HepG2 (cell line): Measurements from ENCODE around the gene IGF2BP1. TPM values are rescaled to one million over a fixed set of nuclear protein-coding genes. Genes with fewer than 3 reads are reported as not detected.
A peak's percentile ranks its signal among the peaks of the same experiment; 100 is the strongest.

Experiments
- EED ChIP-seq: sonication (generic); formaldehyde crosslinking; IDR thresholded peaks from 2 replicates; pipeline ENCODE4 v1.5.0; 2020; ENCODE audit warnings: mild to moderate bottlenecking, missing genetic modification reagents
- GZF1 ChIP-seq: sonication (generic); formaldehyde crosslinking; IDR thresholded peaks from 2 replicates; pipeline ENCODE4 v1.5.1; 2020; ENCODE audit warnings: mild to moderate bottlenecking, missing genetic modification reagents
- HDAC2 ChIP-seq: sonication (generic); formaldehyde crosslinking; IDR thresholded peaks from 2 replicates; pipeline ENCODE4 v1.4.0; 2020; ENCODE audit warnings: missing genetic modification reagents
- KMT2A ChIP-seq: sonication (generic); formaldehyde crosslinking; IDR thresholded peaks from 2 replicates; pipeline ENCODE4 v1.4.0; 2020; ENCODE audit warnings: missing genetic modification reagents
- LCORL ChIP-seq, 2 experiments: fragments of 450-650 bp in 1 of 2; sonication (generic) in 1 of 2; formaldehyde crosslinking in 1 of 2; IDR thresholded peaks; 2 replicates each; pipeline versions ENCODE4 v1.5.0 to v1.6.1; 2017 to 2020; ENCODE audit warnings: antibody characterized with exemption in 1 of 2, missing genetic modification reagents in 1 of 2
- NFKBIZ ChIP-seq: IDR thresholded peaks from 2 replicates; pipeline ENCODE4 v1.6.1; 2018; ENCODE audit warnings: missing genetic modification reagents, missing compliant biosample characterization
- SALL1 ChIP-seq: sonication (generic); formaldehyde crosslinking; IDR thresholded peaks from 2 replicates; pipeline ENCODE4 v1.8.0; 2022; ENCODE audit warnings: mild to moderate bottlenecking, missing genetic modification reagents
- SAP130 ChIP-seq: IDR thresholded peaks from 2 replicates; pipeline ENCODE4 v1.6.1; 2016; ENCODE audit warnings: low read depth
- SIX1 ChIP-seq: sonication (generic); formaldehyde crosslinking; IDR thresholded peaks from 2 replicates; pipeline ENCODE4 v1.4.0; 2020; ENCODE audit warnings: missing genetic modification reagents, borderline replicate concordance
- SP140L ChIP-seq: sonication (generic); formaldehyde crosslinking; IDR thresholded peaks from 2 replicates; pipeline ENCODE4 v1.4.0; 2020; ENCODE audit warnings: missing genetic modification reagents, borderline replicate concordance
- TAF15 ChIP-seq: fragments of 200-400 bp; formaldehyde crosslinking; IDR thresholded peaks from one replicate; pipeline ENCODE4 v1.6.1; 2018; ENCODE audit warnings: mild to moderate bottlenecking, low read depth, low read length; ENCODE audit not compliant: poor library complexity, severe bottlenecking
- TMF1 ChIP-seq: sonication (generic); formaldehyde crosslinking; IDR thresholded peaks from 2 replicates; pipeline ENCODE4 v1.8.1; 2022; ENCODE audit warnings: low read depth, missing genetic modification reagents
- ZBTB21 ChIP-seq: sonication (generic); formaldehyde crosslinking; IDR thresholded peaks from 2 replicates; pipeline ENCODE4 v1.4.0; 2020; ENCODE audit warnings: missing genetic modification reagents
- ZFP41 ChIP-seq: sonication (generic); formaldehyde crosslinking; IDR thresholded peaks from 2 replicates; pipeline ENCODE4 v1.4.0; 2020; ENCODE audit warnings: mild to moderate bottlenecking, missing genetic modification reagents, borderline replicate concordance
- ZNF224 ChIP-seq: sonication (generic); formaldehyde crosslinking; IDR thresholded peaks from 2 replicates; pipeline ENCODE4 v1.5.0; 2020; ENCODE audit warnings: mild to moderate bottlenecking, missing genetic modification reagents
- ZNF329 ChIP-seq: sonication (generic); formaldehyde crosslinking; IDR thresholded peaks from 2 replicates; pipeline ENCODE4 v1.9.0; 2021; ENCODE audit warnings: low read depth, mild to moderate bottlenecking, missing genetic modification reagents
- ZNF549 ChIP-seq: sonication (generic); formaldehyde crosslinking; IDR thresholded peaks from 2 replicates; pipeline ENCODE4 v1.5.0; 2020; ENCODE audit warnings: missing genetic modification reagents
- ZNF782 ChIP-seq: sonication (generic); formaldehyde crosslinking; IDR thresholded peaks from 2 replicates; pipeline ENCODE4 v1.4.0; 2020; ENCODE audit warnings: missing genetic modification reagents, mild to moderate bottlenecking, borderline replicate concordance
- ZNF839 ChIP-seq: sonication (generic); formaldehyde crosslinking; IDR thresholded peaks from 2 replicates; pipeline ENCODE4 v1.4.0; 2020; ENCODE audit warnings: missing genetic modification reagents, mild to moderate bottlenecking, borderline replicate concordance
- polyA plus RNA-seq, 8 experiments: library from polyadenylated mRNA; depleted of rRNA in 3 of 8; stranded (reverse) in 7 of 8; unstranded in 1 of 8; fragments of >200 nt; fragmentation: Illumina TruSeq in 4 of 8; extraction: Trizol in 4 of 8; gene quantifications; 2 replicates each; pipeline versions ENCODE4 v1.2.1 to v1.2.3, GENCODE V29; 2011 to 2016; ENCODE audit warnings: low read depth in 4 of 8, missing spikeins in 1 of 8, mixed read lengths in 1 of 8; ENCODE audit not compliant: insufficient read depth in 1 of 8
- total RNA-seq, 5 experiments: library from RNA; depleted of rRNA; stranded (reverse); fragments of >200 nt; fragmentation: Illumina TruSeq; extraction: Trizol; gene quantifications; 2 replicates each; pipeline ENCODE4 v1.2.3, GENCODE V29; 2016; ENCODE audit warnings: low read depth in 1 of 5
- TF ChIP-seq, protein P1 (sequence below): sonication (generic); formaldehyde crosslinking; IDR thresholded peaks from 2 replicates; pipeline ENCODE4 v1.8.0; 2022; ENCODE audit warnings: missing genetic modification reagents, mild to moderate bottlenecking, borderline replicate concordance
- TF ChIP-seq, protein P2 (sequence below): sonication (generic); formaldehyde crosslinking; conservative IDR thresholded peaks from 2 replicates; pipeline ENCODE4 v1.8.0; 2022; ENCODE audit warnings: mild to moderate bottlenecking, moderate library complexity, missing genetic modification reagents
- TF ChIP-seq, protein P3 (sequence below): sonication (generic); formaldehyde crosslinking; IDR thresholded peaks from 2 replicates; pipeline ENCODE4 v1.4.0; 2020; ENCODE audit warnings: missing genetic modification reagents, borderline replicate concordance
- TF ChIP-seq, protein P4 (sequence below): sonication (generic); formaldehyde crosslinking; IDR thresholded peaks from 2 replicates; pipeline ENCODE4 v1.5.0; 2020; ENCODE audit warnings: missing genetic modification reagents

Gene IGF2BP1
- total and polyA plus RNA-seq, 2 of the 13 experiments (the other 11 are each of a cell fraction or from before 2014, with no cell fraction given): 29.7 to 75.1 TPM

DNA sequence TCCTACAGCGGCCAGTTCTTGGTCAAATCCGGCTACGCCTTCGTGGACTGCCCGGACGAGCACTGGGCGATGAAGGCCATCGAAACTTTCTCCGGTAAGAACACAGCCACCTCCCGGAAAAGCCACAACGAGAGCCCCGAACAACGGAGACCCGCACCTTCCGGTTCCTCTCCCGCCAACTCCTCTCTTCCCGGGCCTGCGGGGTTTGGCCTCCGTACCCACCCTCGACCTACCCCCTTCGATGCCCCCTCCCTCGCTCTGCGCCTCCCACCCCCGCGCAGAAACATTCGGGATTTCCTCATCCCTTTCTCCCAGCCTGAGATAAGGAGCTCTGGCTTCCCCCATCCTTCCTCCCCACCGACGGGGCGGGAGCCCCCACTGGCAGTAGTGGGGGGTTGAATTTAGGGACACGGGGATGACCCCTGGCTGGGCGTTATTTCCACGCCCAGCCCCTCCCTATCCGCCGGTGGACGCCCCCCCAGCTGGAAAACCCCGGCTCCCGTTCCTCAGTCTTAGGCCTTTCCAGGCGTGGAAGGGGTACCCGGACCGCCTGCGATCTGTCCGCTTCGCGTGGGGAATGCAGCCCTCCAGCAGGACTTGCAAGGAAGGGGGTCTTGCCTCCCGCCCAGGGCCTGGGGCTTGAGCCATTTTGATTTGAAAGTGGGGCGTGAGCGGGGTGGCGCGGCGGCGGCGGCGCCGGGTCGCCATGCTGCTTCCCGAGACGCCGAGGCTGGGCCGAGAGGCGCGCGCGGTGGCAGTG, 822 bp downstream of the IGF2BP1 start (continued):
- TF ChIP-seq, protein P1, sequence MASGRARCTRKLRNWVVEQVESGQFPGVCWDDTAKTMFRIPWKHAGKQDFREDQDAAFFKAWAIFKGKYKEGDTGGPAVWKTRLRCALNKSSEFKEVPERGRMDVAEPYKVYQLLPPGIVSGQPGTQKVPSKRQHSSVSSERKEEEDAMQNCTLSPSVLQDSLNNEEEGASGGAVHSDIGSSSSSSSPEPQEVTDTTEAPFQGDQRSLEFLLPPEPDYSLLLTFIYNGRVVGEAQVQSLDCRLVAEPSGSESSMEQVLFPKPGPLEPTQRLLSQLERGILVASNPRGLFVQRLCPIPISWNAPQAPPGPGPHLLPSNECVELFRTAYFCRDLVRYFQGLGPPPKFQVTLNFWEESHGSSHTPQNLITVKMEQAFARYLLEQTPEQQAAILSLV (CRISPR knock-in tag): peak; percentile 15; the same call in 1 of the 2 replicates
- TF ChIP-seq ZBTB21 (CRISPR knock-in tag): no peak
- peak; percentile 75; the same call in 1 of the 2 replicates for TF ChIP-seq EED (CRISPR knock-in tag)
- TF ChIP-seq TAF15: peak; percentile 3
- TF ChIP-seq TMF1 (CRISPR knock-in tag): peak; percentile 75; the same call in 1 of the 2 replicates
- TF ChIP-seq, protein P2, sequence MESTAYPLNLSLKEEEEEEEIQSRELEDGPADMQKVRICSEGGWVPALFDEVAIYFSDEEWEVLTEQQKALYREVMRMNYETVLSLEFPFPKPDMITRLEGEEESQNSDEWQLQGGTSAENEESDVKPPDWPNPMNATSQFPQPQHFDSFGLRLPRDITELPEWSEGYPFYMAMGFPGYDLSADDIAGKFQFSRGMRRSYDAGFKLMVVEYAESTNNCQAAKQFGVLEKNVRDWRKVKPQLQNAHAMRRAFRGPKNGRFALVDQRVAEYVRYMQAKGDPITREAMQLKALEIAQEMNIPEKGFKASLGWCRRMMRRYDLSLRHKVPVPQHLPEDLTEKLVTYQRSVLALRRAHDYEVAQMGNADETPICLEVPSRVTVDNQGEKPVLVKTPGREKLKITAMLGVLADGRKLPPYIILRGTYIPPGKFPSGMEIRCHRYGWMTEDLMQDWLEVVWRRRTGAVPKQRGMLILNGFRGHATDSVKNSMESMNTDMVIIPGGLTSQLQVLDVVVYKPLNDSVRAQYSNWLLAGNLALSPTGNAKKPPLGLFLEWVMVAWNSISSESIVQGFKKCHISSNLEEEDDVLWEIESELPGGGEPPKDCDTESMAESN (CRISPR knock-in tag): peak; percentile 3; the same call in 1 of the 2 replicates
- peak; percentile 74 for TF ChIP-seq ZNF782 (CRISPR knock-in tag)
- TF ChIP-seq NFKBIZ (CRISPR knock-in tag): no peak
- no peak for TF ChIP-seq SIX1
- peak; percentile 63 for TF ChIP-seq SAP130 (CRISPR knock-in tag)
- TF ChIP-seq KMT2A (CRISPR knock-in tag): peak; percentile 86
- no peak for TF ChIP-seq SP140L (CRISPR knock-in tag)
- peak; percentile 11; the same call in 1 of the 2 replicates for TF ChIP-seq HDAC2 (CRISPR knock-in tag)
- peak; percentile 78; the same call in 1 of the 2 replicates for TF ChIP-seq GZF1
- no peak for TF ChIP-seq ZNF549 (CRISPR knock-in tag)
- TF ChIP-seq LCORL (IDR thresholded peaks at IDR 0.05): no peak
- no peak for TF ChIP-seq LCORL (CRISPR knock-in tag; IDR thresholded peaks at IDR 0.05)
- TF ChIP-seq ZNF224 (CRISPR knock-in tag): no peak
- TF ChIP-seq, protein P3, sequence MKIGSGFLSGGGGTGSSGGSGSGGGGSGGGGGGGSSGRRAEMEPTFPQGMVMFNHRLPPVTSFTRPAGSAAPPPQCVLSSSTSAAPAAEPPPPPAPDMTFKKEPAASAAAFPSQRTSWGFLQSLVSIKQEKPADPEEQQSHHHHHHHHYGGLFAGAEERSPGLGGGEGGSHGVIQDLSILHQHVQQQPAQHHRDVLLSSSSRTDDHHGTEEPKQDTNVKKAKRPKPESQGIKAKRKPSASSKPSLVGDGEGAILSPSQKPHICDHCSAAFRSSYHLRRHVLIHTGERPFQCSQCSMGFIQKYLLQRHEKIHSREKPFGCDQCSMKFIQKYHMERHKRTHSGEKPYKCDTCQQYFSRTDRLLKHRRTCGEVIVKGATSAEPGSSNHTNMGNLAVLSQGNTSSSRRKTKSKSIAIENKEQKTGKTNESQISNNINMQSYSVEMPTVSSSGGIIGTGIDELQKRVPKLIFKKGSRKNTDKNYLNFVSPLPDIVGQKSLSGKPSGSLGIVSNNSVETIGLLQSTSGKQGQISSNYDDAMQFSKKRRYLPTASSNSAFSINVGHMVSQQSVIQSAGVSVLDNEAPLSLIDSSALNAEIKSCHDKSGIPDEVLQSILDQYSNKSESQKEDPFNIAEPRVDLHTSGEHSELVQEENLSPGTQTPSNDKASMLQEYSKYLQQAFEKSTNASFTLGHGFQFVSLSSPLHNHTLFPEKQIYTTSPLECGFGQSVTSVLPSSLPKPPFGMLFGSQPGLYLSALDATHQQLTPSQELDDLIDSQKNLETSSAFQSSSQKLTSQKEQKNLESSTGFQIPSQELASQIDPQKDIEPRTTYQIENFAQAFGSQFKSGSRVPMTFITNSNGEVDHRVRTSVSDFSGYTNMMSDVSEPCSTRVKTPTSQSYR (CRISPR knock-in tag): peak; percentile 30; the same call in 1 of the 2 replicates
- TF ChIP-seq, protein P4, sequence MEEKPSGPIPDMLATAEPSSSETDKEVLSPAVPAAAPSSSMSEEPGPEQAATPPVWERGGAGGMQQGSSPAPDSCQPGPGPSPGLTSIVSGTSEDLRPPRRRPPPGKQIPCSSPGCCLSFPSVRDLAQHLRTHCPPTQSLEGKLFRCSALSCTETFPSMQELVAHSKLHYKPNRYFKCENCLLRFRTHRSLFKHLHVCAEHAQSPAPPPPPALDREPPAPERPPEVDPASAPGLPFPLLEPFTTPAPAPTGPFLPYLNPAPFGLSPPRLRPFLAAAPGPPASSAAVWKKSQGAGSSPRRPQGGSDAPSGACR (CRISPR knock-in tag): 0 out of 2 replicates have a peak, but pooled peaks have one; percentile 20
- no peak for TF ChIP-seq ZNF839 (CRISPR knock-in tag)
- 0 out of 2 replicates have a peak, but pooled peaks have one; percentile 14 for TF ChIP-seq ZNF329 (CRISPR knock-in tag)
- peak; percentile 74; the same call in 1 of the 2 replicates for TF ChIP-seq ZFP41
- TF ChIP-seq SALL1 (CRISPR knock-in tag): peak; percentile 31; the same call in 1 of the 2 replicates
